HCT116 (cell line): Measurements from ENCODE around the gene PATL1. TPM values are rescaled to one million over a fixed set of nuclear protein-coding genes. Genes with fewer than 3 reads are reported as not detected.
A peak's percentile ranks its signal among the peaks of the same experiment; 100 is the strongest.

Experiments used
- ATAC-seq: fragments of 200-7000 bp; cut with Tn5 transposase; 2 replicates; pipeline ENCODE4 v1.9.1; 2020; ENCODE audit warnings: mild to moderate bottlenecking, moderate library complexity
- BruUV-seq: library from RNA; stranded (reverse); fragments of 400-500 nt; replicated peaks from 2 replicates; lab custom pipeline; 2021; lab: Mats Ljungman, UMichigan
- CTCF ChIA-PET: fragments of 300-600 bp; sonication (Branson Sonifier 250); formaldehyde crosslinking; loops from one replicate; lab custom pipeline; 2021; ENCODE audit warnings: antibody characterized with exemption; lab: Charles Lee
- POLR2A ChIA-PET: fragments of 300-600, 350-600 bp; sonication (Branson Sonifier 250); formaldehyde crosslinking; loops from one replicate; lab custom pipeline; 2021; ENCODE audit warnings: antibody characterized with exemption; lab: Charles Lee
- RAD21 ChIA-PET, 2 experiments: fragments of 300-600 bp; sonication (Branson Sonifier 250); formaldehyde crosslinking; loops; one replicate each; lab custom pipeline; 2023; ENCODE audit warnings: low total read pairs in 2 of 2; ENCODE audit not compliant: uncharacterized antibody in 2 of 2, unreplicated experiment in 2 of 2, low non-redundant PET in 1 of 2; lab: Charles Lee
- DNase-seq: peaks from one replicate; pipeline ENCODE4 v3.0.0-alpha.2; 2010; ENCODE audit warnings: low read depth, low spot score
- H2AFZ ChIP-seq: fragments of 200-600 bp; shearing (Covaris generic), sonication (generic); 2 replicates; pipeline ENCODE4 v1.6.1; 2017; ENCODE audit warnings: low read depth, mixed run types, mixed read lengths, antibody characterized with exemption, low read length; ENCODE audit not compliant: poor library complexity, severe bottlenecking
- H3K27ac ChIP-seq: 2 replicates; pipeline ENCODE4 v1.5.1; 2012; ENCODE audit warnings: low read depth, low read length
- H3K27me3 ChIP-seq: fragments of 200-600 bp; sonication (generic); 2 replicates; pipeline ENCODE4 v1.6.1; 2016; ENCODE audit warnings: mixed run types, low read length, mixed read lengths; ENCODE audit not compliant: insufficient read depth
- H3K36me3 ChIP-seq, 2 experiments: fragments of 200-500 bp in 1 of 2; fragments of 200-600 bp in 1 of 2; sonication (Bioruptor generic) in 1 of 2; sonication (generic) in 1 of 2; 2 replicates each; pipeline versions ENCODE4 v1.5.1 to v1.6.1; 2014 to 2016; ENCODE audit warnings: low read length in 2 of 2, inconsistent platforms in 1 of 2, mixed read lengths in 1 of 2, mixed run types in 1 of 2; ENCODE audit not compliant: insufficient read depth in 2 of 2, control insufficient read depth in 1 of 2
- H3K4me1 ChIP-seq, 2 experiments: fragments of 200-600 bp in 1 of 2; sonication (generic) in 1 of 2; 2 replicates each; pipeline versions ENCODE4 v1.5.1 to v1.6.1; 2012 to 2017; ENCODE audit warnings: low read length in 2 of 2, inconsistent platforms in 1 of 2, mild to moderate bottlenecking in 1 of 2, mixed read lengths in 1 of 2, mixed run types in 1 of 2, moderate library complexity in 1 of 2; ENCODE audit not compliant: insufficient read depth in 2 of 2, control insufficient read depth in 1 of 2
- H3K4me2 ChIP-seq: fragments of 200-600 bp; sonication (generic); 2 replicates; pipeline ENCODE4 v1.6.1; 2017; ENCODE audit warnings: mixed run types, low read length, mixed read lengths
- H3K4me3 ChIP-seq, 2 experiments: fragments of 200-600 bp in 1 of 2; sonication (generic) in 1 of 2; replicated peaks in 1 of 2; 2 replicates each; pipeline ENCODE4 v1.5.1; 2011 to 2016; ENCODE audit warnings: low read length in 2 of 2, control low read depth in 1 of 2, low read depth in 1 of 2, mild to moderate bottlenecking in 1 of 2, mixed read lengths in 1 of 2, mixed run types in 1 of 2
- H3K79me2 ChIP-seq: fragments of 200-600 bp; sonication (generic); 2 replicates; pipeline ENCODE4 v1.6.1; 2017; ENCODE audit warnings: mild to moderate bottlenecking, mixed run types, low read length, moderate library complexity, mixed read lengths; ENCODE audit not compliant: insufficient read depth
- H3K9ac ChIP-seq: fragments of 200-600 bp; sonication (generic); 2 replicates; pipeline ENCODE4 v1.6.1; 2016; ENCODE audit warnings: low read length, mixed read lengths
- H3K9me2 ChIP-seq: fragments of 200-600 bp; sonication (generic), shearing (Covaris generic); 2 replicates; pipeline ENCODE4 v1.6.1; 2017; ENCODE audit warnings: mixed run types, mild to moderate bottlenecking, moderate library complexity; ENCODE audit not compliant: insufficient read depth
- H3K9me3 ChIP-seq, 2 experiments: fragments of 200-500 bp in 1 of 2; fragments of 200-600 bp in 1 of 2; sonication (Bioruptor generic) in 1 of 2; sonication (generic) in 1 of 2; 2 replicates each; pipeline ENCODE4 v1.6.1; 2014 to 2017; ENCODE audit warnings: low read length in 2 of 2, mixed read lengths in 2 of 2, inconsistent platforms in 1 of 2, low read depth in 1 of 2, mild to moderate bottlenecking in 1 of 2, mixed run types in 1 of 2, moderate library complexity in 1 of 2; ENCODE audit not compliant: control insufficient read depth in 1 of 2, insufficient read depth in 1 of 2
- H4K20me1 ChIP-seq: fragments of 200-600 bp; sonication (generic), shearing (Covaris generic); 2 replicates; pipeline ENCODE4 v1.6.1; 2017; ENCODE audit warnings: mixed run types, mild to moderate bottlenecking, moderate library complexity; ENCODE audit not compliant: insufficient read depth
- FOSL1 ChIP-seq: IDR thresholded peaks from 2 replicates; pipeline ENCODE4 v1.6.1; 2012; ENCODE audit warnings: low read depth
- JUND ChIP-seq: IDR thresholded peaks from 2 replicates; pipeline ENCODE4 v1.6.1; 2012
- POLR2AphosphoS5 ChIP-seq: IDR thresholded peaks from 2 replicates; pipeline ENCODE4 v1.6.1; 2011; ENCODE audit warnings: mild to moderate bottlenecking, low read depth, low read length, moderate library complexity
- SIN3A ChIP-seq: IDR thresholded peaks from 2 replicates; pipeline ENCODE4 v1.6.1; 2012; ENCODE audit warnings: low read depth
- SP1 ChIP-seq: IDR thresholded peaks from 2 replicates; pipeline ENCODE4 v1.6.1; 2012; ENCODE audit warnings: low read depth
- ZFX ChIP-seq: fragments of 450-650 bp; IDR thresholded peaks from 2 replicates; pipeline ENCODE4 v1.6.1; 2017
- intact Hi-C: fragments of 100-400 bp; cut with micrococcal nuclease; formaldehyde crosslinking; loops from 2 replicates; pipeline ENCODE4 v1.10.0; 2022
- total RNA-seq: library from RNA; stranded (reverse); gene quantifications from one replicate; pipeline ENCODE4 v1.2.1, GENCODE V29; 2021; ENCODE audit not compliant: unreplicated experiment
- TF ChIP-seq, protein P1 (sequence below): IDR thresholded peaks from 2 replicates; pipeline ENCODE4 v1.6.1; 2012; ENCODE audit warnings: low read depth
- TF ChIP-seq, protein P2 (sequence below), 3 experiments: fragments of 200-600 bp in 1 of 3; sonication (generic) in 1 of 3; IDR thresholded peaks in 2 of 3; conservative IDR thresholded peaks in 1 of 3; 2 replicates each; pipeline ENCODE4 v1.5.1; 2012 to 2017; ENCODE audit warnings: low read depth in 2 of 3, low read length in 2 of 3, antibody characterized with exemption in 1 of 3, borderline replicate concordance in 1 of 3, control low read depth in 1 of 3, mild to moderate bottlenecking in 1 of 3, mixed read lengths in 1 of 3, mixed run types in 1 of 3, moderate library complexity in 1 of 3; ENCODE audit not compliant: insufficient read depth in 1 of 3

PATL1 gene
- total RNA-seq, 1 experiment from 2014 or later = 37.6 TPM

DNA sequence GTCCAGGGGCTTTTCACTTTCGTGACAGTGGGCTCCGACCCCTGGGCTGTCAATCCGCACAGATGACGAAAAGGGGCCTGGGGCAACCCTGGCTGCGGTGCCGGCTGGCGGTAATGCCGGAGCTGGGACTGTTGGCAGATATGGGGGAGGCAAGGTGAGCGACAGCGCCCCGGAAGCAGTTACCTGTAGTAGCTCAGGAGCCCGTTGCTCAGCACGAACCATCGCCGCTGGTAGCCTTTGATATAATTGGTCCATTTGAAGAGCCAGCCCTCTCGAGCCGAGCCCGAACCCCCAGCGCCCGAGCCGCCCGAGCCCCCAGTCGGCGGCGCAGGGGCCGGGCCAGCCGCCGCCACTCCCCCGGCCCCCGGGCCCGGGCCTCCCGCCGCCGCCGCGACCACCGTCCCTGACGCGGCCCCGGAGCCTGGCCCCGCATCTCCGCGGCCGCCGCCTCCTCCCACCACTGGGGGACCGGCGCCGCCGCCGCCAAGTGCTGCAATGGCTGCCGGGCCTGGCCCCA lies 53.7 kb downstream of the PATL1 start:
- Histone ChIP-seq H3K4me2 (peak overlapping the region; percentile 75), H3K79me2 (peaks cover 50% of the 10 kb centered on the region), H3K27ac (peak overlapping the region; percentile 81), H3K9me3 (no peaks in the 10 kb centered on the region), H3K4me3 (peak overlapping the region; percentile 91 to 95), H3K4me1 (peaks cover 16 to 35% of the 10 kb centered on the region in 2 experiments), H3K9ac (peak overlapping the region; percentile 76), H4K20me1 (no peaks in the 10 kb centered on the region; the same call in 1 of the 2 replicates), H3K9me2 (no peaks in the 10 kb centered on the region), H3K27me3 (no peaks in the 10 kb centered on the region), H2AFZ (no peak overlapping the region), H3K36me3 (peaks cover 0 to 9% of the 10 kb centered on the region in 2 experiments; a peak in 1 of 4 replicates)
- DNase-seq = peak; percentile 24
- intact Hi-C loops = loop anchor here (5.0 kb wide), 2 partner anchors 48 to 78 kb away; no protein-coding TSS in a partner anchor
- ATAC-seq = peak; percentile 39
- ChIA-PET CTCF (interaction anchor here (0.6 to 1.7 kb wide), 4 partner anchors 9 to 140 kb away, joined by 3 to 5 read pairs (median 3); partner anchors contain the start of gene STX3), POLR2A (interaction anchor here (0.6 to 1.4 kb wide), 6 partner anchors 21 to 78 kb away, joined by 3 to 9 read pairs (median 4); partner anchors contain the start of gene PATL1), RAD21 (interaction anchor here in 1 of 2 experiments (0.6 kb wide), 1 partner anchor 10 kb away, joined by 3 read pairs; no protein-coding TSS in a partner anchor)
- peak; percentile 69 for TF ChIP-seq ZFX
- TF ChIP-seq, protein P1, sequence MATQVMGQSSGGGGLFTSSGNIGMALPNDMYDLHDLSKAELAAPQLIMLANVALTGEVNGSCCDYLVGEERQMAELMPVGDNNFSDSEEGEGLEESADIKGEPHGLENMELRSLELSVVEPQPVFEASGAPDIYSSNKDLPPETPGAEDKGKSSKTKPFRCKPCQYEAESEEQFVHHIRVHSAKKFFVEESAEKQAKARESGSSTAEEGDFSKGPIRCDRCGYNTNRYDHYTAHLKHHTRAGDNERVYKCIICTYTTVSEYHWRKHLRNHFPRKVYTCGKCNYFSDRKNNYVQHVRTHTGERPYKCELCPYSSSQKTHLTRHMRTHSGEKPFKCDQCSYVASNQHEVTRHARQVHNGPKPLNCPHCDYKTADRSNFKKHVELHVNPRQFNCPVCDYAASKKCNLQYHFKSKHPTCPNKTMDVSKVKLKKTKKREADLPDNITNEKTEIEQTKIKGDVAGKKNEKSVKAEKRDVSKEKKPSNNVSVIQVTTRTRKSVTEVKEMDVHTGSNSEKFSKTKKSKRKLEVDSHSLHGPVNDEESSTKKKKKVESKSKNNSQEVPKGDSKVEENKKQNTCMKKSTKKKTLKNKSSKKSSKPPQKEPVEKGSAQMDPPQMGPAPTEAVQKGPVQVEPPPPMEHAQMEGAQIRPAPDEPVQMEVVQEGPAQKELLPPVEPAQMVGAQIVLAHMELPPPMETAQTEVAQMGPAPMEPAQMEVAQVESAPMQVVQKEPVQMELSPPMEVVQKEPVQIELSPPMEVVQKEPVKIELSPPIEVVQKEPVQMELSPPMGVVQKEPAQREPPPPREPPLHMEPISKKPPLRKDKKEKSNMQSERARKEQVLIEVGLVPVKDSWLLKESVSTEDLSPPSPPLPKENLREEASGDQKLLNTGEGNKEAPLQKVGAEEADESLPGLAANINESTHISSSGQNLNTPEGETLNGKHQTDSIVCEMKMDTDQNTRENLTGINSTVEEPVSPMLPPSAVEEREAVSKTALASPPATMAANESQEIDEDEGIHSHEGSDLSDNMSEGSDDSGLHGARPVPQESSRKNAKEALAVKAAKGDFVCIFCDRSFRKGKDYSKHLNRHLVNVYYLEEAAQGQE = no peak
- TF ChIP-seq FOSL1 = no peak
- TF ChIP-seq SP1 = no peak
- TF ChIP-seq JUND = no peak
- TF ChIP-seq POLR2AphosphoS5 = peak; percentile 45; the same call in 1 of the 2 replicates
- TF ChIP-seq, protein P2, sequence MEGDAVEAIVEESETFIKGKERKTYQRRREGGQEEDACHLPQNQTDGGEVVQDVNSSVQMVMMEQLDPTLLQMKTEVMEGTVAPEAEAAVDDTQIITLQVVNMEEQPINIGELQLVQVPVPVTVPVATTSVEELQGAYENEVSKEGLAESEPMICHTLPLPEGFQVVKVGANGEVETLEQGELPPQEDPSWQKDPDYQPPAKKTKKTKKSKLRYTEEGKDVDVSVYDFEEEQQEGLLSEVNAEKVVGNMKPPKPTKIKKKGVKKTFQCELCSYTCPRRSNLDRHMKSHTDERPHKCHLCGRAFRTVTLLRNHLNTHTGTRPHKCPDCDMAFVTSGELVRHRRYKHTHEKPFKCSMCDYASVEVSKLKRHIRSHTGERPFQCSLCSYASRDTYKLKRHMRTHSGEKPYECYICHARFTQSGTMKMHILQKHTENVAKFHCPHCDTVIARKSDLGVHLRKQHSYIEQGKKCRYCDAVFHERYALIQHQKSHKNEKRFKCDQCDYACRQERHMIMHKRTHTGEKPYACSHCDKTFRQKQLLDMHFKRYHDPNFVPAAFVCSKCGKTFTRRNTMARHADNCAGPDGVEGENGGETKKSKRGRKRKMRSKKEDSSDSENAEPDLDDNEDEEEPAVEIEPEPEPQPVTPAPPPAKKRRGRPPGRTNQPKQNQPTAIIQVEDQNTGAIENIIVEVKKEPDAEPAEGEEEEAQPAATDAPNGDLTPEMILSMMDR (IDR thresholded peaks at IDR 0.05 in 2 of 3, conservative IDR thresholded peaks at IDR 0.05 in 1 of 3; ENCODE audit: borderline replicate concordance in 1 of 3, insufficient read depth in 1 of 3, low read depth in 2 of 3, low read length in 2 of 3) = no peak
- TF ChIP-seq SIN3A = peak; percentile 53; the same call in 1 of the 2 replicates
- no TSS peak for BruUV-seq
